ENCODE measurements around the gene PSD. TPM values are rescaled to one million over a fixed set of nuclear protein-coding genes. Genes with fewer than 3 reads are reported as not detected.

PSD gene
- total RNA-seq, 1 donor from 2014 or later, result 106 TPM

- no peak for DNase-seq (ENCODE audit: low spot score)
These were observed 28.7 kb downstream of the PSD start for GRCh38 chr10:102389894-102390293.

DNA sequence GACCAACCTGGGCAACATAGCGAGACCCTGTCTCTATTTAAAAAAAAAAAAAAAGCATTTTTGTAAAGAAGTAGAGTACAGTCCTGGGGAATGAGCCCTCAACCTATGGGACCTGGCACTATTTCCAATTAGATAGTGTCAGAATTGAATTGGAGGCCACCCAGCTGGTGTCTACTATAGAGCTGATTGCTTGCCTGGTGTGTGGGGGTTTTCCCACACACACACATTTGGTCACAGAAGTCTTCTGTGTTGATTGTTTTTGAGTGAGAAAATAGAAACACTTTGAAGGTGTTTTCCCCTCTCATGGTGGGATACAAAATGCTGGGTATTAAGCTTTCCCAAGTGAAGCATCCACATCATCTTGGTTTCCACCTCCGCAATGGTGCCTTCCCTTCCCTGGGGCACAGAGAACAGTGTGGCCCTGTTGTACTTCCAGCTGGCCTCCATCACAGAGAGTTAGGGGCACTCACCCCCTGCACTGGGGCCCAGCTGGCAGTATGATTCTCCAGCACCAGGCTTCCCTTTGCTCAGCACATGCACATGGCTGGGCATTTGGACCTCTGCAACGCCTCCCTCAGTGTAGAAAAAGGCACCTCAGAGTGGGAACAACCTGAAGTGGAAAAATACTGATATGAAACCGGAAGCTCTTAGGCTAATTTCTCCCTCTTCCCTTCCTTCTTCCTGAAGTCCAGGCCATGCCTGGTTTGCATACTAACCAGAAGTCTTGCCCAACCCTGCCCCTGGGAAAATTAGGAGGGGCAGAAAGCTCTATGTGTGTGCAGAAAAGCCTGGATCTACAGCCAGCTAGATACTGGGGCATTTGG lies 33.8 kb downstream of the PSD start:
- no peak for DNase-seq (ENCODE audit: low spot score)

DNA sequence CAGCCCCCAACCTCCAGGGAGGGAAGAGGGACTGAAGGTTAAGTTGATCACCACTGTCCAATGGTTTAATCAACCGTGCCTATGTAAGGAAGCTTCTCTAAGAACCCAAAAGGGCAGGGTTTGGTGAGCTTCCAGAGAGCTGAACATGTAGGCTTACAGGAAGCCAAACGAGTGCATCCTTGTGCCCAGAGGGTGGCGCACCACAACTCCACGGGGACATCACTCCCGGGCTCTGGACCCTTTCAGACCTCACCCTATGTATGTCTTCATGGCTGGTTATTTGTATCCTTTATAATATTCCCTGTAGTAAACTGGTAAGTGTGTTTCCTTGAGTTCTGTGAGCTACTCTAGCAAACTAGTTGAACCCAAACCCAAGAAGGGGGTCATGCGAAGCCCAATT lies 34.5 kb downstream of the PSD start:
- DNase-seq (ENCODE audit: low spot score), result no peak

DNA sequence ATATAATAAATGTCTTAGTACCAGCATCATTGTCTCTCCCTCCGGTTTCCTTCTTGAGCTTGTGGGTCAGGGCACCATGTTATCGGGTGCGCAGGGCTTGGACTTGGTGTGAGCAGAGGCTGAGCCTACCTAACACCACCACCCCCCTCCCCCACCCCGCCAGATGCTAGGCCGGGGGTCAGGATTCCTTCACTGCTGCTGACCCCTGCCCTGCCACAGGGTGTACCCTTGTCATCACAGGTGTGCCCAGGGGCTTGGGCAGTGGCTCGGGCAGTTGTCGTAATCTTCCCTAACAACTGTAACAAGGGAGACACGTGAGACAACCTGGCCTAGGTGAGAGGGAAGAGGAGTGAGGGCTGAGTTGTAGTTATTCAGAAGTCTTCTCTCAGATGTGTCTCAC lies 35.7 kb downstream of the PSD start:
- DNase-seq (ENCODE audit: low spot score), result no peak

DNA sequence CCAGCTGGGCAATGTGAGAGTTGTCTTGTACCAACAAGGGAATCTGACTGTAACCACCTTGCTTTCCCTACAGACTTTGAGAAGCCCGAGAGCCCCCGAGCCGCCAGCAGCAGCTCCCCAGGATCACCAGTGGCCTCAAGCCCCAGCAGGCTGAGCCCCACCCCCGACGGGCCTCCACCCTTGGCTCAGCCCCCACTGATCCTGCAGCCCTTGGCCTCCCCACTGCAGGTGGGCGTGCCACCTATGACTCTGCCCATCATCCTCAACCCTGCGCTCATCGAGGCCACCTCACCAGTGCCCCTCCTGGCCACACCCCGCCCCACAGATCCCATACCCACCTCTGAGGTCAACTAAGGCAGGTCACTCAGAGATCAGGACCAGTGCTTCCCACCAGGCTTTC lies 36.6 kb downstream of the PSD start:
- DNase-seq (ENCODE audit: low spot score), result no peak

- DNase-seq (ENCODE audit: low spot score), result no peak
These were observed 39.2 kb downstream of the PSD start for GRCh38 chr10:102379383-102379782.

GRCh38 chr10:102376901-102377300 lies 41.7 kb downstream of the PSD start:
- no peak for DNase-seq (ENCODE audit: low spot score)

GRCh38 chr10:102375867-102376266 lies 42.7 kb downstream of the PSD start:
- DNase-seq (ENCODE audit: low spot score), result no peak

DNA sequence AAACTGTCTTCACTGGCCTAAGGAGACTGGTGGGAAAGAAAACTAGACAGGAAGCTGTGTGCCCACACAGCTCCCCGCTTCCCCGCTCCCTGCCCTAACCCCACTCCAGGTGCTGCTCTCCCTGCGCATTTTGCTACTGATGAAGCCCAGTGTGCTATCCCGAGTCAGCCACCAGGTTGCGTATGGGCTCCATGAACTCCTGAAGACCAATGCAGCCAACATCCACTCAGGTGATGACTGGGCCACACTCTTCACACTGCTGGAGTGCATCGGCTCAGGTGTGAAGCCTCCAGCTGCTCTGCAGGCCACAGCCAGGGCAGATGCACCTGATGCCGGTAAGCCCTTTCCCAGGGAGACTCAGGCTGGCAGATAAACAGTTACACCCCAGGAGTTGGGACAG lies 43.3 kb downstream of the PSD start:
- DNase-seq (ENCODE audit: low spot score), result no peak

DNA sequence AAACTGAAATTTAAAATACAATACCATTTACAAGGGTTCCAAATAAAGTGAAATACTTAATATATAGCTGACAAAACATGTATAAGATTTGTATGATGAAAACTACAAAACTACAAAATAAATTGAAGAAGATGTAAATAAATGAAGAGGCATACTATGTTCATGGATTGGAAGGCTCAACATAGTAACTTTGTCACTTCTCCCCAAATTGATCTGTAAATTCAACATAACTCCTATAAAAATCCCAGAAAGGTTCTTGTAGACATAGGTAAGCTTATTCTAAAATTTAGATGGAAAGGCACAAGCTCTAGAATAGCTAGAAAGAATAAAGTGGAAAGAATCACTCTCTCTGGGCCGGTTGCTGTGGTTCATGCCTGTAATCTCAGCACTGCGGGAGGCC lies 47.3 kb downstream of the PSD start:
- DNase-seq (ENCODE audit: low spot score), result no peak

DNA sequence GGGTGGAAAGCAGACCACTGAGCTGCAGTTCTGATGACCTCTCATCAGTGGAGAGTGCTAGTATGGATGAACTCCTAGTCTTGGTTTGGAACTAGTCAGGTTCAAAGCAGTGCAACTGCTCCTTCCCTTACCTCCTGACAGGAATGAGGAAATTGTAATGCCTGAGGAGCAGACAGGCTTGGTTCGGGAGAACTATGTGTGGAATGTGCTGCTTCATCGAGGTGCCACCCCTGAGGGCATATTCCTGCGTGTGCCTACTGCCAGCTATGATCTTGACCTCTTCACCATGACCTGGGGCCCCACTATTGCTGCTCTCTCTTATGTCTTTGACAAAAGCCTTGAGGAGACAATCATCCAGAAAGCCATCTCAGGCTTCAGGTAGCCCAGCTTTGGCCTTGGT lies 50.5 kb downstream of the PSD start:
- peak; percentile 11 for DNase-seq (ENCODE audit: low spot score)

- DNase-seq (ENCODE audit: low spot score), result no peak
These were observed 51.1 kb downstream of the PSD start for GRCh38 chr10:102367441-102367840.

GRCh38 chr10:102358712-102359382 lies 59.7 kb downstream of the PSD start:
- no peak for DNase-seq (ENCODE audit: low spot score)

DNA sequence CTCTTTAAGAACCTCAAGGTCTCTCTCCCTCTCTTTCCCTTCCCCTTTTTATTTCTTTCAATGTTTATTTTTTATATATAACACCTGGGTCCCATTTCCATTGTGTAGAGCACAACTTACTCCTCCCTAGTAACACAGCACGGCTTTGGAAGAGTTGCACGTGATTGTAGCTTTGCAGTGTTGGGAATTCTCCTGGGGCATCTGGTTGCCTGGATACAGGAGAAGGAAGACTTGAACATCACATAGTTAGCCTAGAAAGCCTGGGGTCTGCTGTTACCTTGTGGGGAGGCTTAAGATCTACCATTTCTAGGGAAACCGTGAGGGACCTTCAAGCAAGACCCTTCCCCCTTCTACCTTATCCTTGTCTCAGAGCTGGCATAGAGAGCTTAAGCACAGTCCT lies 64.1 kb downstream of the PSD start:
- no peak for DNase-seq (ENCODE audit: low spot score)

Other genes with a start within 250 kb of the PSD start
- not detected for gene ELOVL3, start 192.5 kb downstream of the PSD start, total RNA-seq
- gene PITX3, start 177.3 kb downstream of the PSD start, total RNA-seq, result not detected
- 52.8 TPM for gene GBF1, start 173.3 kb downstream of the PSD start, total RNA-seq
- 42.2 TPM for gene NFKB2, start 23.1 kb downstream of the PSD start, total RNA-seq
- 29.3 TPM for gene FBXL15, start 2.1 kb upstream of the PSD start, total RNA-seq
- gene CUEDC2, start 13.8 kb upstream of the PSD start, total RNA-seq, result 63.2 TPM
- gene C10orf95, start 32.8 kb upstream of the PSD start, total RNA-seq, result 0.46 TPM
- gene ACTR1A, start 83.9 kb upstream of the PSD start, total RNA-seq, result 96.4 TPM
- gene SUFU, start 85.2 kb upstream of the PSD start, total RNA-seq, result 18.3 TPM
- gene TRIM8, start 225.7 kb upstream of the PSD start, total RNA-seq, result 129 TPM